Skin epidermis (tissue), 12 donors: ENCODE data around the gene CORO6.

ENCODE experiments used
- H3K27ac ChIP-seq, 21 experiments: fragments of 200-600 bp; sonication (generic) in 11 of 21; one replicate each; pipeline ENCODE4 v1.5.0; 2020; ENCODE audit warnings: mild to moderate bottlenecking in 3 of 21, inconsistent platforms in 2 of 21, moderate library complexity in 2 of 21
- H3K4me3 ChIP-seq, 7 experiments: fragments of 200-600 bp; sonication (generic) in 2 of 7; one replicate each; pipeline ENCODE4 v1.5.0; 2020; ENCODE audit warnings: inconsistent platforms in 2 of 7, mild to moderate bottlenecking in 2 of 7, moderate library complexity in 1 of 7

CORO6 gene

DNA sequence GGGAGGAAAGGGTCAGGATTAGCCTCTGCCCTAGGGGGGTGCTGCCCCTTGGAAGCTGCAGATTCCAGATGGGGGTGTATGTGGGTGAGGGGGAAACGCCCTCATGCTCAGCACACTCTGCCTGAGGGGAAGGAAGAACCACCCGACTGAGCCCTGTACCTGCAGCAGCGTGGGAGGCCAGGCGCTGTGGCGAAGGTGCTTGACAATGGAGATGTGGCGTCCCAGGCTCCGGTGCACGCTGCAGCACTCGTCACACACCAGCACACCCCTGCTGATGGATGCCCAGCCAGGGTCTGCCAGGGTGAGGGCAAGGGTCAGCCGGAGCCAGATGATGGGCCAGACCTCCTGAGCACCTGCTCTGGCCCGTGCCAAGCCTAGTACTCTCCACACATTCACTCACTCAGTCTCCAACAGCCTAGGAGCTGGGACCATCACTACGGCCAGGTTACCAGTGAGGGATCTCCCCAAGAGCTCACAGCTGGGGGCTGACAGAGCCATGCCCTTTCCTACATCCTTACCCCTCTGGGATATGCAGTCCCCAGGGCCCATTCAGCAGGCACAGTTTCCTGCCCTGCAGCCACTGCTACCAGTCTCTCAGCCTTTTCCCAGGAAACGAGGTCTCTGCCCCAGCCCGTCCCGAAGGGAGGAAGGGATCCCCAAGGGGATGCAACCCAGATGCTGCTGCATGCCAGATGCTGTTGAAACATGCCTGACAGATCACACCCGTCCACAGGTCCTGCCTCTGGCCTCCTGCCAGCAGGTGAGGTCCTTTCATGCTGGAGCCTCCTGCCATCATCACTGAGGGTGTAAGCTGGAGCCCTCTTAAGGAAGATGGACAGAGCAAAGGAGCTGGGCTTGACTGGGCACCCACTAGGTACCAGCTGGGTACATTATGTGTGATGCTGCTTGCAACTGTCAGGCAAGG, 39.1 kb downstream of the CORO6 start:
- Histone ChIP-seq H3K4me3 (no peak overlapping the region), H3K27ac (peak overlapping the region in 13 of 21 experiments; percentile 1 to 75 (median 51))

DNA sequence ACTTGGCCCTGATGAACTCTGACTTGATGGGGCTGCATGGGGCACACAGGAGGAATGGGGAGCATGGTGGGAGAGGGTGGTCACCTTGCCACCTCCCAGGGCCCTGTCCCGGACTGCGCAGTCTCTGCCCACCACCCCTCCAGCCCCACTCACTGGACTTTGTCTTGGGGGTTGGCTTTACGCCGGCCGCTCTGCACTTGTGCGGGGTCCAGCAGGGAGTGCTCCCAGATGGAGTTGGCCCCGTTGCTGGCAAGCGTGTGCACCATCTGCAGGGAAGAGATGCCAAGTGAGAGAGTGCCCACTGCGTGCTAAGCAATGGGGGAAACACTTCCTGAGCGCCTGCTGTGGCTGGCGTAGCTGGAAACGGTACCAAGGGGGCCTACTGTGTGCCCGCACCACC, 39.9 kb downstream of the CORO6 start:
- H3K27ac ChIP-seq, result no peak overlapping the region

DNA sequence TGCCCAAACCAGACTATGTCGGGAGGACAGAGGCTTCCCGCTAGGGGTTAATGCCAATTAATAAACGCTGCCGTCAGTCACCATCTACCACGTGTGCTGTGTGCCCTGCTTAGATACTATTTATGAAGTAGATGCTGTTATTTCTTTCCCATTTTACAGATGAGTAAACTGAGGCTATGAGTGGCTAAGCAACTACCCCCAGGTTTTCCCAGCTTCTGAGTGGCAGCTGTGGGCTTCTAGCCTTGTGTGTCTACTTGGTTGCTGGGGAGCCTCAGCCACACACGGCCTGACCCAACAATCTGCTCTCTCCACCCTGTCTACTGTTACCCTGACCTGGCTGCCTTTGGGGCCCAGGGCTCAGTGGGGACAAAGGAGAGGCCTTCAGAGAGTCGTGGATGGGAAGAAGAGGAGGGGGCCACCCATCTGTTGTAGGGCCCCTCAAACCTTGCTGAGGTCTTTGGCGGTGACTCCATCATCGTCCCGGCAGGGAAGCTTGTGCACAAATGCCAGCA, 40.4 kb downstream of the CORO6 start:
- Histone ChIP-seq H3K27ac (peak overlapping the region in 1 of 21 experiments; percentile 16), H3K4me3 (no peak overlapping the region)

More for the DNA sequence above, 39.9 kb downstream of the CORO6 start:
- H3K4me3 ChIP-seq, result no peak overlapping the region

DNA sequence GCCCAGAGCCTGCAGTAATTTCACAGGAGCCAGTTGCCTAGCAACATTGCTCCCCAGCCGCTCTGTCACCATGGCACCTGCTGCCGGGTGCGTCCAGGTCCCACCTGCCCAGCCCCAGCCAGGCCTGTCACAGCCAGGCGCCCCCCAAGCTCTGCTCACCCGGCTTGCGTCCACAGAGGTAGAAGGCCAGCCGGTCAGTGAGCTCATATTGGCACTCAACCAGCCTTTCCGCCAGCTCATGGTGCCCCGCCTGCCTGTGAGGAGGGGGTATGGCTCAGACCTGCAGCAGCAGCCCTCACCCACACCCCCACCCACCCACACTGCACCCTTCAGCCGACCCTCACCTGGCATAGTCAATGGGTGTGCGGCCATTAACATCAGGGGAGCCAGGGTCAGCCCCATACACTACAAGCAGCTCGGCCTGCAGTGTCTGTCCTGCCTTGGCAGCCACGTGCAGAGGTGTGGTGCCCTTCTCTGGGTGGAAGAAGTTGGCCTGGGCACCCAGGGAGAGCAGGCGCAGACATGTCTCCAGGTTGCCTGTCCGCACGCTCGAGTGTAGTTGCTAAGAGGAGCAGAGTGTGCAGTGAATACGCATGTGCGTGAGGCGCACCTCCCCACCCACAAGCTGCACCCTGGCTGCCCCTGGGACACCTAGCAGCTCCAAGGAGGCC, 41.0 kb downstream of the CORO6 start:
- Histone ChIP-seq H3K27ac (peak overlapping the region in 5 of 21 experiments; percentile 5 to 39 (median 22)), H3K4me3 (no peak overlapping the region)

DNA sequence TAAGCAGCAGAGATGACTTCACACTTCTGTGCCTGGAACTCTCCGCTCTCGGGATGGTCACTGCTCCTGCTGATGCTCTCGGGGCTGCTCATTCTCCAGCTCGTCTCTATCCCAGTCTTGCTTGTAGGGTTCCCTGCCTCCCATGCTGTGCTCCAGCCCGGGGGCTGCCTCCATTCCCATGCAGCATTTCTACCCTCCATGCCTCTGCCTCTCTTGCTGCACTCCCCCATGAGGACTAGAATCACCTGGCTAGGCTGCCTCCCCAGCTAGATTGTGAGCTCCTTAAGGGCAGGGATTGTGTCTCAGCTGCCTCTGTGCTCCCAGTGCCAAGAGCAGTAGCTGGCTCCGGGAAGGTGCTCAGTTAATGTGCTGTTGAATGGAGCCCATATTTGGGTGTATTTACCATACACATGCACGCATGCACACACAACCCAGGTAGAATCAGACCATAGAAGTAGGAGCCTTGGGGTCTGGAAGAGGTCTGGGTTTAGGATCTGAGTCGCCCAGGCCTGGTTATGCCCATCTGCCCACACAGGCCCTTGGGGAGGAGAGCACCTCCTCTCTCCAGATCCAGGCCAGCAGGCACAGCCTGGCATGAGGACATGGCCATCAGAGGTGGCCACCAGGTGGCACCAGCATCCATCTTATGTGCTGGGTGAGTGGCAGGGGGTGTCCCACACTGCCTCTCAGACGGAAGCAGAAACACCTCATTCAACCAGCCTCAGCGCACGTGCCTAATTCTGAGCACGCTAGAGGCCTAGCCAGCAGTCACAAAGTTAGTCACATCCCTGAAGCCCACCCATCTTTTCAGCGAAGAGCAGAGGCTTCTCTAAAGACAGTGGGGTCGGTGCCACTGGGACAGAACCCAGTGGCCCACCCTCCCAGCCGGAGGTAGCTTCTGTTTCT, 42.6 kb downstream of the CORO6 start:
- H3K27ac ChIP-seq, result peak overlapping the region in 1 of 21 experiments; percentile 29

DNA sequence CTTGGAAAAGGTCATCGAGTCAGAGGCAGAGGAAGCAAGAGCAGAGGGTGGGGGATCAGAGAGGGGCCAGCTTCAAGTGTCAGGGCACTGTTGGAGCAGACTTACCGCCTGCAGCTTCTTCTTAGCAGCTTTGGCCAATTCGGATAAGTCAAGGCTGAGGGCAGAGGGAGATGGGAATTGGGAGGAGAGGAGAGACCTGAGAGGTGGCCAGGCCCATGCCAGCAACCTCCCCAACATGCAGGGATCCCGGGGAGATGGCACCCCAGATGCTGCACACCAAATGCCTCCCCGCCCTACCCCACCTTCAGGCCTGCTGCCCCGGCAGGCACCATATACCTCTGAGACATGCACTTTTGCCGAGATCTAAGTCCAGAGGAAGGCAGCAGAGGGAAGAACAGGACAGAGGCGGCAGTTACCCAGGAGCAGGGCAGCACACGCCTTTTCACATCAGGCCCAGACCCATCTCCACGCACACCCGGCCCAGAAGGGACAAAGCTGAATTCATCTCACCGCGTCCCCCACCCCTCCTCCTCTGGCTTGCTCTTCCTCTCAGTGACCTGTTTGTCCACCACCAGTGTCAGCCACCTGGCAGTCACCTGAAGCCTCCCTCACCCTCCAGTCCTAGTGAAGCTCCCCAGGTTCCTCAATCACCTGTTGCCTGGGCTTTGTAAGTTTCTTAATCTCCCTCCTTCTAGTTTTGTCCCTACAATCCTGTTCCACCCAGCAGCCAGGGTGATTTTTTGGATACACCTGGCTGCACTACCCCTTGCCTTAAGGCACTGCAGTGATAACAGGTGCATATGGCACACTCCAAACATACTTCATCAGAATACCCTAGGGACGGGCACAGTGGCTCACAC, 43.9 kb downstream of the CORO6 start:
- H3K27ac ChIP-seq, result peak overlapping the region in 1 of 21 experiments; percentile 6
- no peak overlapping the region for H3K4me3 ChIP-seq

More for the DNA sequence above, 42.6 kb downstream of the CORO6 start:
- H3K4me3 ChIP-seq, result no peak overlapping the region

DNA sequence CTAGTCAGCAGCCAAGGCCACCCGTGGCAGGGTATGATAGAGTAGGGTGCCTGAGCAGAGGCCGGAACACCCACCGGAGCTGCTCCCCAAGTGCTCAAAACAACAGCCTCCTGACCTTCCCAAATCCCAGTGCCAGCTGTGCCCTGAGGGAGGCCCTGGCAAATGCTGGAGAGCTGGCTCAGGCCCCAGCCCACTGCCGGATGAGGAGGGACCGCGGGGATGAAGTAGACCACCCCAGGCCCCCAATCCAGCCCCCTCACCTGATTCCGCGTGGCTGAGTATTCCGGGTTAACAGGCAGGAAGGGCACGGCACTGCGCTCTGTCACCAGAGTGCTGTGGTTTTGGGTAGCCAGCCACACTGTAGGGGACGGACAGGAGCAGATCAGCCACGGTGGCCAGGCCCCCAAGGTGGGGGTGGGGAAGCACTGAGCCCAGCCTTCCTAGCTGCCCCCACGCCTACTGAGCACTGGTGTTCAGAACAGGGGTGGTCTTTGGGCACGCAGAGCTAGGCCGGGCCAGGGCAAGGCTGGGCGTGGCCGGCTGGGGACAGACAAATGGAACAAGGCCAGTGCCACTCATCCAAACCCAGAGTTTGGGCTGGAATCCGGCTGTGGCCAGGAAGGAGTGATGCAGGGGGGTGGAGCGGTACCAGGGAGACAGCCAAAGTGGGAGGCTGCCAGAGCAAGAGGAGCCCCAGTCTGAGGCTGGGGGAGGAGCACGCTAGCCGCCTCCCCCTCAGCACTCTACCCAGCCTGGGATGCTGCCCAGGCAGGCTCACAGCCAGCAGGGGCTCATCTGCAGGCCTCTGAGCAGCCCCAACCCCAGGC, 45.1 kb downstream of the CORO6 start:
- no peak overlapping the region for H3K4me3 ChIP-seq
- peak overlapping the region in 9 of 21 experiments; percentile 0 to 54 (median 17) for H3K27ac ChIP-seq

DNA sequence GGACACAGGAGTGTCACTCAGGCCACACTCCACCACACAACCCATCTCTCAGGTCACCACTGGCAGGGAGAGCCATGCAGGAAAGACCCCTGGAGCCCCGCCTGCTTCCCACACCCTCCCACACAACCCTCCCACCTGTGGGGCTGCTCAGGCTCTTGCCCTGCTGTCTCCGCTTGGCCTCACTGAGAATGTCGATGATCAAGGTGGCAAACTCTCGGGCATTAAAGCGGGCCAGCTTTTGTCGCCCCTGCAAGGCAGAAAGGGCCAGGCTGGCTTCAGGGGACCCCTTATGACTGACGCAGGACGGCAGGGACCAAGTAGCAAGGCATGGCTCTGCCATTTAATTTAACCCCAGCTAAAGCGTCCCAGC, 45.7 kb downstream of the CORO6 start:
- H3K4me3 ChIP-seq, result no peak overlapping the region
- H3K27ac ChIP-seq, result peak overlapping the region in 7 of 21 experiments; percentile 0 to 54 (median 17)

DNA sequence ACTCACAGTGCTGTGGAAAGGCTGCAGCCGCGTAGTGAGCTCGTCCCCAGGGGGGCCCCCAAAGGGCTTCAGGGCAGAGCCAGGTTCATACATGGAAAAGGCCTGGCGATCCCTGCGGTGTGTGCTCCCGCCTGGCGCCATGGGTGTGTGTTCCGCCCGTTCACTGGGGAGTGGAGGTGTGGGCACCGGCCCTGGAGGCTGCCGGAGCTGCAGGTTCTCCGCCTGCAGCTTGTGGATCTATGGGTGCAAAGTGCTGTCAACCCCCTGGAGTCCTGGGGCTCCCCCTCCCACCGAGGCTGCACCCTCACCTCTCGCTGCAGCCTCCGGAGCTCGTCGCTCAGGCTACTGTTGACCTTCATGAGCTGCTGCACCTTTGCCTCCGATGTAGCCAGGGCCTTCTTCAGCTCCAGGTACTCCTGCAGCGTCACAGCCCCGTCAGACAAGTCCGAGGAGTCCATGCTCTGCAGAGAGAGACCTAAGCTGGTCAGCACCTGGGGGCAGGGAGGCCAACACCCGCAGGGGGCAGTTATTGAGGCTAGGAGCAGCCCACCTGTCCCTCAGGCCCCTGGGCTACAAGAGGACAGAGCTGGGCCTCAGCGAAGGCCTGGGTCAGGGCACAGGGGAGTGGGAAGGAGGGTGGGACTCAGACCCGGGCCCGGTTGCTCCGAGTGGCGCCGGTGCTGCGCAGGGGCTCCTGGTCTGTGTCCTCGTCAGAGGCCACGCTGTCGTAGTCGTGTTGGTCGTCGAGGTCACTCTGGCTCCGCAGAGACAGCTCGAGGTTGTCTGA, 46.3 kb downstream of the CORO6 start:
- peak overlapping the region in 1 of 21 experiments; percentile 17 for H3K27ac ChIP-seq
- H3K4me3 ChIP-seq, result no peak overlapping the region

DNA sequence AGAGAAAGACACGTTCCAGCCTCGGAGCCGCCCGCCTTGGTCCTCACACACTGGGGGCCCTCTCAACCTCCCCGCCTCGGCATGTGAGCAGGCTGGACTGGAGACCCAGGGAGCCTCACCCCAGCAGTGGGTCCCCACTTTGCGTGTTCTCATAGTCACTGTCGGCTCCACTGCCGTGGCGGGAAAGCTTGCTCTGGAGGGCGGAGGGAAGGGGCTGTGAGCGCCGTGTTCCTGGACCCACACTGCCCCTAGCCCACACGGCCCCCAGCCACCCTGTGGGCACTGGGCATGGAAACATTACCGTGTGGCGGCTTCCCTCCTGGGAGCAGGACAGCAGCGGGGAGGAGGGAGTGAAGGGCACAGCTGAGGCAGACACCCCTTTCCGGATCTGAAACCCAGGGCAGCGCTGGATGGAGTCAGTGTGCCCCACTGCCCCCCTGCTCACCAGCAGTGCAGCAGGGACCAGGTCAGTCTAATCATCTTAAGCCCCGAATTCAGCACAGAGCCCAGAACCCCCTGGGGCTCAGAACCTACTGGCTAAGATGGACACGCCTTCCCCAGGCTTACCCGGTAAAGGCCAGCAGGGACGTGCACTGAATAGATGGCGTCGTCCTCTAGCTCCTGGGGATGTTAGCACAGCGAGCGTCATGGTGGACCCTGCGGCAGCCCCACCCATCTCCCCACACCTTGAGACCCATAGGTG, 47.0 kb downstream of the CORO6 start:
- H3K27ac ChIP-seq, result no peak overlapping the region
- no peak overlapping the region for H3K4me3 ChIP-seq

DNA sequence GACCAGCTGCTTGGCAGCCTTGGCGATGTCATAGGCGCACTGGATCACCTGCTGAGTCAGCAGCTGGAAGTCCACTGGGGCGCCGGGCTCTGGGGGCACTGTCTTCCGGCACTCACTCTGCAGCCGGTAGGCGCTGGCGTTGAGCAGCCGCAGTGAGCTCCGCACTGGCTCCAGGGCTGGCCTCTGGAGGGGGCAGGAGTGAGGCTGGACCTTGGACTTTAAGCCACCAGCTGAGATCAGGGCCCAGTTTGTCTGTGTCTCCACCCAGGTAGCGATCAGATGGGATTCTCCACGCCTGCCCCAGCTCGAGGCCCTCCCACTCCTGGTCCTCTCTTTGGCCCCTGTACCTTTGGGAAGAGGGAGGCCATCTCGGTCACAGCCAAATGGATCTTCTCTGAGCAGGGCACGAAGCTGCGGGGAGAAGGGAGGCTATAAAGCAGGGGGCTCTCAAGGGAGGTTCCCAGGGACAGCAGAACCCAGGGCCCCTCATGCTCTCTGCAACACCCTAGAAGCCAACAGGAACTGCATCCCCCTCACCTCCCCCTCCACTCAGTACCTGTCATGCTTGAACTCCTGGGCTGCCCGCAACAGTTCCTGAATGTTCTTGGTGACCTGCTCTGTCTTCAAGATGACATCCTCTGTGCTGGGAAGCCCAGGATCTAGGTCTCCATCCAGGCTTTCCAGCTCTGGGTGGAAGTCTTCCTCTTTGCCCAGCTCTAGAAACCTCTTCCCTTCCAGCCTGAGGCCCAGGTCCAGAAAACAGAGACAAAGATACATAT, 47.8 kb downstream of the CORO6 start:
- H3K27ac ChIP-seq, result no peak overlapping the region

DNA sequence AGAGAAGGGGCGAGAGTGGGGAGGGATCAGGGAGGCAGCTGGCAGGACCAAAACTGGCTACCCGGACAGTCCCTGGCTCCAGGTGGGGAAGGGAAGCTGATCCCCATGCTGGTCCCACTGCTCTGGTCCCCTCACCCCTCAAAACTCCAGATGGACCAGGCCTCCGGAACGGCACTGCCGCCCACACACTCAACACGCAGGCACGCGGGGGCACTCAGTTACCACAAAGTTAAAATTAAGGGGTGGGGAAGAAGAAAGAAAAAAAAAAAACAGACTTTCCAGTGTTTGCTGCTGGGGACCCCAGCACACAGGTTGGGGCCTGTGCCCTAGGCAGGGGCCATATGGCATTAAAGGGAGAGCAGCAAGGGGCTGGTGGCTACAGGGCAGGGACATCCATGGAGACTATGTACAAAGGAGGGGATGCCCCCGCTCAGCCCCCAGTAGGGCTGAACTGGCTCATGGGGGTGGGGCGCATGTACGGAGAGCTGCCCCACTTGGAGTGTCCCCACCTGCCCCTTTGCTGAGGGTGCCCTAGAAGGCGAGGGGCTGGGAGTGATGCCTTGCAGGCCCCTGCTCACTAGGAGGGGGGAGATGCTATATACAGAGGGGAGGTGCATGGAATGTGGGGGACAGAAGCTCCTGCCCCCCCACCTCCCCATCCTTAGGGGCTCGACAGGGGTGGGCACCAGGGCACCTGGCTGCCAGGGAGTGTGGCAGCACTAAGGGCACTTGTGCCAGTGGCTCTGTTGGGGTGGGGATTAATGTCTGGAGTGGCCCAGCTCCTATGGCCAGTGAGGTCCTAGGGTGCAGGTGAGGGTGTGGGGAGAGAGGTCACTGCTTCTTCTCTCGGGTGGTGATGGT, 48.6 kb downstream of the CORO6 start:
- Histone ChIP-seq H3K4me3 (no peak overlapping the region), H3K27ac (peak overlapping the region in 1 of 21 experiments; percentile 7)

More for the DNA sequence above, 47.8 kb downstream of the CORO6 start:
- H3K4me3 ChIP-seq, result no peak overlapping the region

DNA sequence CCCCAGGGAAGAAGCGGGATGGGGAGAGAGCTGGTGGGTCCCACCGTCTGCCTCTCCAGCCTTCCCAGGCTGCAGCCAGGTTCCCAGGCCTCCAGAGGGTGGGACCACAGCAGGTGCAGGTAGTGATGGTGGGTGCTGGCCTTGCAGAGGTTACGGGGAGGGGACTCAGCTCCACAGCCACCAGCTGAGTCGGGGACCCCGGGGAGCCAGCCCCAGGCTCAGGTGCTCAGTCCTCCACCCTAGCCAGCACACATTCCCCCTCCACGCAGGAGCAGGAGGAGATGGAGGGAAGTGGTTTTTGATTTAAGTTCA, 49.2 kb downstream of the CORO6 start:
- Histone ChIP-seq H3K27ac (peak overlapping the region in 1 of 21 experiments; percentile 7), H3K4me3 (no peak overlapping the region)

DNA sequence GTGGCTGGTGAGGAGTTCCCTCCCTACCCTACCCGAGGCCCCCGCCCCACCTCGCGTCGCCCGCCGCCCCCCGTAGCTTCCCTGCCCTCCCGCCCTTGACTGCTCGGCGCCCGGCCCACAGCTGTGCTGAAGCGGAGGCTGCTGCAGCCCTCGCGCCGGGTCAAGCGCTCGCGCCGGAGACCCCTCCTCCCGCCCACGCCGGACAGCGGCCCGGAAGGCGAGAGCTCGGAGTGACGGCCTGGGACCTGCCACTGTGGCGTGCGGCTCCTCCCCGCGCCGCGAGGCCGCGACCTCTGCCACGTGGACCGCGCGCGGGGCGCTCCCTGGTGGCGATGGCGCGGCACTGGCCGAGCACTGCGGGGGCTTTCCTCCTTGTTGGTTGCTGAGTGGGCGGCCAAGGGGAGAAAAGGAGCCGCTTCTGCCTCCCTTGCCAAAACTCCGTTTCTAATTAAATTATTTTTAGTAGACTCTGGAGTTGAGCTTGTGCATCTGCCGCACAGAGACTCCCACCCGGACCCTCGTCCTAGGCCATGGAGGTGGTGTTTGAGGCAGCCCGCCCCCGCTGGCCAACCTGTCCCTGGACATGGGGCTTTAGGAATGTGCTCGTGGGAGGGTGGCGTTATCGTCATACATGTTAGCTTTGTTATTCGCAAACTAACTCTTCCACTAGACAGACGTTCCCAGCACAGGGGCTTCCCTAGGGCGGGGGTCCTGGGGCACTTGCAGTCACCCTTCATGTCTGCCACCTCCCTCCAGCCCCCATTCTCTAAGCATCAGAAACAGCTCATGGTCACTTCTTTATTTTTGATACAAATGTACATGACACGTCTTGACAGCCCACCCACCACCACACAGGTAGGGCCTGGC, 49.8 kb downstream of the CORO6 start:
- peak overlapping the region in 17 of 21 experiments; percentile 3 to 68 (median 35) for H3K27ac ChIP-seq

More for the DNA sequence above, 49.8 kb downstream of the CORO6 start:
- peak overlapping the region in 5 of 7 experiments; percentile 6 to 25 (median 22) for H3K4me3 ChIP-seq
